GM19452 (cell line): ENCODE data around the gene CLECL1.
"Not testable (repeated sequence)": the region's sequence is repeated elsewhere in the genome, so short reads cannot be mapped to it uniquely, and the experiment has no call there.

Source experiments
- ATAC-seq: cut with Tn5 transposase; IDR thresholded peaks from one replicate; pipeline ENCODE4 v1.9.1; 2021; ENCODE audit not compliant: unreplicated experiment

The CLECL1 gene

DNA sequence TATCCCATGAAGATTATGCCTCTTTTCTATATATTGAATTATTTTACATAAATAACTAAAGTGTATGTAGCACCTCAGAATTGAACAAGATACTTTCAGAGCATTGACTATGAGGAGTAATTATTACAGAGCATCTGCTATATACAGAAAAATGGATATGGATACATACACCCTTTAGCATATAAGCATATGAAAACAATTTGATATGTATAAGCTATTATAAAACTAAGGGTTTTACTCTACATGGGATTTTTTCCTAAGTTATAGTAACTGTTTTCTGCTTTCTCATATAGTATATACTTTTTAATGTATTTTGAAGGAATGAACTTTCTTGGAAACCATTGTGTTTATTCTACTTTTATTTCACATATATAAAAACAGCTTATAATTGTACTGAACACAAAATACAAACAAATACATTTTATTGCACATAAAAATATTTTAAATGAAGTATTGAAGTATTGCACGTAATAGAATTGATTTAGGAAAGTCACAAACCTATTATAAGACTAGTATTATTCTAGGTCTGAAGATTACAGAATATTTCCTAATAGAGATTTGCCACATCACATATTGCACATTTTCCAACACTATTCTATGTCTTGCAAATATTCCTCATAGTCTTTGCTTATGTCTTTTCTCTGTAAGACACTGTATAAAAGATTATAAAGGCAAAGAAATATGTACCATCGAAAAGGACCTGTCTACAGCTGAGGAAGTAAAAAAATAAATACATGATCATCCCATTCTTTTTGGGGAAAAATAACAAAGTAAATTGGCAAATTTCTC lies 19.4 kb upstream of the CLECL1 start:
- ATAC-seq = no peak

DNA sequence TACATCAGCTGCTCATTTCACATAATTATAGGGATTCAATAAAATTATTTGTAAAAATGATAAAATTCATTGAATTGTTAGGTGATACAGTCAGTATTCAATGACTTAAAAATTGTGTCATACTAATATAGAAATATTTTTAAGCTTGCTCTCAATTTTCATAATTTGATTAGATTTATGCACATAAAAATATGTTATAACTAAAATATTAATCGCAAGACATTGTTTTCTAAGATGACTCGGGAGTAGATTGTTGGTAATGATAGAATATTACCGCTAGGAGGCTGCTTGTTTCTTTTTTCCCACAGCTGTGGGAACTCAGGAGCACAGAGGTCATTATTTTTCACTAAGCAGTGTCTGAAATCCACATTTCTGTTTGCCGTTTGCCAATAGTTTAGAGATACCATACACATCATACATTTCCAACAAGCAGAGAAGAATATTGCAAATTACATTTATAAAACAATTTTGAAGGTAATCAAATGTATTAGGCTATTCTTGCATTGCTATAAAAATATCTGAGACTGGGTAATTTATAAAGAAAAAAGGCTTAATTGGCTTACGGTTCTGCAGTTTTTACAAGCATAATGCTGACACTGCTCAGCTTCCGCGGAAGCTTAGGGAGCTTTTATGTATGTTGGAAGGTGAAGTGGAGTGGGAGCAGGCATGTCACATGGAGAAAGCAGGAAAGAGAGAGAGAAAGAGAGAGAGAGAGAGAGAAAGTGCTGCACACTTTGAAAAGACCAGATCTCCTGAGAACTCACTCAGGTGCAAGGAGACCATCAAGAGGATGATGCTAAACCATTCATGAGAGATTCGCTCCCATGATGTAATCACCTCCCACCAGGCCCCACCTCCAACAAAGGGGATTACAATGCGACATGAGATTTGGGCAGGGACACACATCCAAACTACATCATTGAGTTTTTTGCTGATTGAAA lies 18.6 kb upstream of the CLECL1 start:
- peak; percentile 44 for ATAC-seq

DNA sequence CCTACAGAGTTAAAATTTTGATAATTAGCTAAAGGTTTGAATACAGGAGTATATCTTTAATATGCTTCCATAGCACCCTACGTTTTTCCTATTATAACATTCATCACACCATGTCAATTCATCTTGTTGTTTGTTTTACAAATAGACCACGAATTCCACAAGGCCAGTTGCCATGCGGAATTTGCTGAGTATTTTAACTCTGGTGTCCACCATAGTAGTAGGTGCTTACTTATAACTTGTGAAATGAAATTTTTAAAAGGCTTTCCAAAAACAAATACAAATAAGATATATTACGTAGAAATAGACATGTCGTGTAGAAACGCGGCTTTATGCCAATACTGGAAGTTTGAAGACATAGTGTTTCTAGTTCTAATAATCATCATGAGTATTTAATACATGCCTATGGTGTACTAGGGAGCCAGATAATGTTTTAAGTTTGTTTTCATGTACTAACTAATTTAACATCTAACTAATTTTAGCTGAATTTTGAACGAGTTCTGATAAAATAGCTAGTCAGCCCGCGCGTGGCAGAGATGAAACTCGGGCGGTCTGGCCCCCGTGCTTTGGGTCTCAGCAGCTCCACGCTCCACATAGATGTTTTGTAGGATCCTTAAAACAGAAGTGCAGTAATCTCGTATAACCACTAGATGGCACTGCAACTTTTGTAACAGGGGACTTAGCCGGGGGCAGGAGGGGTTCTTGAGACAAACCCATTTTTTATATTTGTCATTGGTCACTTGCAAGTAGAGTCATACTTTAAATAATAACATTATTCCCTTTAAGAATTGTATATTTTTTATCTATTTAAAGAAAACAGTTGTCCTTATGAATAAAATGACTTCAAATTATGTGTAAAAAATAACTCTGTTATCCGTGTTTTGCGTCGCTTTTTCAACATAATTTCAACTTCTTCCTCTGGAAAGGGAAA lies 17.6 kb upstream of the CLECL1 start:
- peak; percentile 61 for ATAC-seq

DNA sequence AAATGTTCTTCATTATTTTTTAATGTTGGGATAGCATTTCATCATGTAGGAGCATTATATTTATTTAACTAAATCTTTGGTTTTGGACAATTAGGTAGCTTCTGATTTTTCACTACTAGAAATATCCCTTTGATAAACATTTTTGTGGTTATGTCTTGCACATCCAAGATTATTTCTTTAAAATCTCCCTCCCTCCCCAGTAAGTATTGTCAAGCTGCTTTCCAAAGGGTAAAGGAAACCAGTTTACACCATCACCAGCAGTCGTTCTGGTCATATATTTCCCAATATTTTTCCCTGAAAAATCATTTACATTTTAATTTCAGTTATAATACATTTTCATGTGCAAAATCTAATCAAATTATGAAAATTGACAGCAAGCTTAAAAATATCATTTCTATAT lies 16.7 kb upstream of the CLECL1 start:
- ATAC-seq = no peak

DNA sequence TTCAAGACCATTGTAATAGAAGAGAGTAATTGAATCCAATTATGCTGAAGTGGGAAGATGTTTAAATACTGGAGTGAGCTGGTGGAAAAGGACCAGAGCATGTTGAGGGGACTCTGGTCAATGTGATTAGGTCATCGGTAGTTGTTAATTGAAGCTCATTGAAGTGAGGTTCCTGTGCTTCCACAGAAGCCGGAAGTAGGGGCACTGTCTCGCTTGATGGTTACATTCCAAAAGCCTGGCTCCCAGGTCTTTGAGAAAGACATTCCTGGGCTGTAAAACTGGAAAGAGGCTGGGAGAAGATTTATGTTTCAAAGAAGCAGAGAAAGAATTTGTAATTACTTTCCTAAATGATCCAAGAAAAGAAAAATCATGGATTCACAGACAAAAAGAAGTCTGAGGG lies 12.3 kb upstream of the CLECL1 start:
- ATAC-seq = no peak

DNA sequence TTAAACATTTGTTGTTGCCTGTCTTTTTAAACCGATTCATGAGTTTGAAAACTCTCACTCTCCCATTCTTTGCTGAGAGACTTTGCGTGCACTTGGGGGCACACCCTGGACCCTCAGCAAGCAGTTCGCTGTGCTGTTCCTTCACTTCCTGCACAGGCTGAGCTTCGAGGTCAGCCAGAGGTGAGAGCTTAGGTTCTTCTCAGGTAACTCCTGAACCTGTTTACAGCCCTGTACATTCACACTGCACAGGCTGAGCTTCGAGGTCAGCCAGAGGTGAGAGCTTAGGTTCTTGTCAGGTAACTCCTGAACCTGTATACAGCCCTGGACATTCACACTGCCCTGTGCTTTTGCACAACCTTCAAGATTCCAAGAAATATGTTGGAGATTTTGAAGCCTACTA lies 9.8 kb upstream of the CLECL1 start:
- no peak for ATAC-seq

DNA sequence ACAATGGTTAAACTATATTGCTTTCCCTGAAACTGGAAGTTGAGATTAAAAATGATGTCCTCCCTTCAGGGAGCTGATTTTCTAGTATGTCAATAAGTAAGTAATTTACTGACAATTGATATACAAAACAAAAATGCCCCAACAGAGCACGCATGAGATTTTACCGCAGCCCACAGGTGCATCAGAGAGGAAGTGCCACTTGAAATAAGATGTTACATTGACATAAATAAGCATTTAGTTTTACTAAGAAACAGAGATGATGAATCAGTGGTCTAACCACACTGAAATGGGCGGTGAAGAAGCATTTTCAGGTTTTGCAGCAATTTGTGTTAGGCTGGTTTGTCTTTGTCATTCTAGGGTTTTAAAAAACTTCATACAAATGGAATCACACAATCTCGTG lies 8.8 kb upstream of the CLECL1 start:
- peak; percentile 75 for ATAC-seq

DNA sequence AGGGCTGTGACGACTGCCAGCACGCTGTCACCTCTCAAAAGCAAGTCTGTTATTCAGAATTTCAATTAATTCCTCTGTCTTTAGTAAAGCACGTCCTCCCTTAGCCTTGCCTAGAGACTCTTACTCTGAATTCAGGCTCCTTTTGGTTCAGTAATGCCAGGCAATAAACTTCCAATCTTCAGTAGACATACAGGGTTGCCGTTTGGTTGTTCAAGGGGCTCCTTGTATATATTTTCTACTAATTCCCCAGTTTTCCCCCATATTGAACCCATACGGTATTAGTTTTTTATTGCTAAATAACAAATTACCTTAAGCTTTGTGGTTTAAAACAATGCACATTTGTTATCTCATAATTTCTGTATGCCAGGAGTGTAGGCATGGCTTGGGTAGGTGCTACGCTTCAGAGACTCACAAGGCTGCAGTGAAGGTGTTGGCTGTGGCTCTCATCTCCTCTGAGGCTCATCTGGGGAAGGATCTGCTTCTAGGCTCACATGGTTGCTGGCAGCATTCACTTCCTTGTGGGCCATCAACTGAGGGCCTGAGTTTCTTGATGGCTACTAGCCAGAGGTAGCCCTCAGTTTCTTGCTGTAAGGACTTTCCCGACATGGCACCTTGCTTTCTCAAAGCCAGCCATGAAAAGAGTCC lies 7.3 kb upstream of the CLECL1 start:
- ATAC-seq = no peak

DNA sequence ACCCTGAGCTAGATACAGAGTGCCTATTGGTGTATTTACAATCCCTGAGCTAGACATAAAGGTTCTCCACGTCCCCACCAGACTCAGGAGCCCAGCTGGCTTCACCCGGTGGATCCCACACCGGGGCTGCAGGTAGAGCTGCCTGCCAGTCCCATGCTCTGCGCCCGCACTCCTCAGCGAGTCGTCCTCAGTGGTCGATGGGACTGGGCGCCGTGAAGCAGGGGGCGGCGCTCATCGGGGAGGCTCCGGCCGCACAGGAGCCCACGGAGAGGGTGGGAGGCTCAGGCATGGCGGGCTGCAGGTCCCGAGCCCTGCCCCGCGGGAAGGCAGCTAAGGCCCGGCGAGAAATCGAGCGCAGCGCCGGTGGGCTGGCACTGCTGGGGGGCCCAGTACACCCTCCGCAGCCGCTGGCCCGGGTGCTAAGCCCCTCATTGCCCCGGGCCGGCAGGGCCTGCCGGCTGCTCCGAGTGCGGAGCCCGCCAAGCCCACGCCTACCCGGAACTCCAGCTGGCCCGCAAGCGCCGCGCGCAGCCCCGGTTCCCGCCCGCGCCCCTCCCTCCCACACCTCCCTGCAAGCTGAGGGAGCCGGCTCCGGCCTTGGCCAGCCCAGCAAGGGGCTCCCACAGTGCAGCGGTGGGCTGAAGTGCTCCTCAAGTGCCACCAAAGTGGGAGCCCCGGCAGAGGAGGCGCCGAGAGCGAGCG lies 6.7 kb upstream of the CLECL1 start:
- not testable (repeated sequence) for ATAC-seq

DNA sequence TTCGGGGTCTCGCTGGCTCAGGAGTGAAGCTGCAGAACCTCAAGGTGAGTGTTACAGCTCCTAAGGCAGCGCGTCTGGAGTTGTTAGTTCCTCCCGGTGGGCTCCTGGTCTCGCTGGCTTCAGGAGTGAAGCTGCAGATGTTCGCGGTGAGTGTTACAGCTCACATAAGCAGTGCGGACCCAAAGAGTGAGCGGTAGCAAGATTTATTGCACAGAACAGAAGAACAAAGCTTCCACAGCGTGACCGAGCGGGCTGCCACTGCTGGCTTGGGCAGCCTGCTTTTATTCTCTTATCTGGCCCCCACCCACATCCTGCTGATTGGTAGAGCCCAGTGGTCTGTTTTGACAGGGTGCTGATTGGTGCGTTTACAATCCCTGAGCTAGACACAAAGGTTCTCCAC lies 6.0 kb upstream of the CLECL1 start:
- ATAC-seq = not testable (repeated sequence)

DNA sequence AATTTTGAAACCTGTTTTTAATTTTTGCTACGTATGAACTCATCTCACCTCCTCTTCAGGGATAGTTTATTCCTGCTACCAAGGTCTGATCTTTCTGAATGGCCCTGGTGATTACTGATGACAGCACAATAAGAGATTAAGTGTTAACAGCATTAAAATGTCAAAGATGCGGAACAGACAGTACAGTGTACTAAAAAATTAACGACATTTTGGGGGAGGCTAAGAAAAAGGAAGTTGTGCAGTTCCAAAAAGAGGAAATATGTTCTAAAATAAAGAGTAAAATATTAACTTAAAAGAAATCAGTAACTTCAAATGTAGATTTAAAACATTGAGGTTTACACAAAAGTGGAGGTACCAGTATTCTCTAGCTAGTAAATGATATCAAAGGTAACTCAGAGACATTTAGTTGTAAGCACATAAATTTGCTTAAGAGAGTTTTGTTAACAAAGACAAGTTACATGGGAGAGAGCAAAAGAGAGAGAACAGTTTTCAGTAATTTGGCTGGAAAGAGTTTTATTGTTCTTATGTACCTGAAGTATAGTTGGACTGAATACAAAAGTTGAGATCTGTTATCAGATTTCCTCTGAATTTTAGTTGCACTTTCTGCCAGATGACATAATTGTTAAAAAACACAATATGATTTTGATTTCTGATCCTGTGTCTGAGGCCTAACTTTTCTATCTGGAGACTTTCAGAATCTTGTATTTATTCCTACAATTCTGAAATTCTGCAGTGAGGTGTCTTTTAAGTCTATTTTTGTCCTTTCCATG lies 4.2 kb upstream of the CLECL1 start:
- ATAC-seq = peak; percentile 31

DNA sequence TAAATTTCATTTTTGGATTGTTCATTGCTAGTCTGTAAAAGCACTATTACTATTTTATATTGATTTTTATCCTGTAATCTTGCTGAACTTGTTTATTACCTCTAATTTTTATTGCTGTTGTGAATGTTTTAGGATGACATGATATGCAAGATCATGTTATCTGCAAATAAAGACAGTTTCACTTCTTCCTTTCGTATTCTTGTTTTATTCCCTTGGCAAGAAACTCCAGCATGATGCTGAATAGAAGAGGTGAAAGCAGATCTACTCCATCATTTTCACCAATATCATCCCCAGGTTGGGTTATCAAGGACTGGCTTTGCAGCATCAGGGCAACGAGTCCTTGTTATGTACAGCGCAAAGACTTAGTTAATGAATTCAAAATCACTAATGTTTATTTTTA lies 2.7 kb upstream of the CLECL1 start:
- ATAC-seq = no peak

DNA sequence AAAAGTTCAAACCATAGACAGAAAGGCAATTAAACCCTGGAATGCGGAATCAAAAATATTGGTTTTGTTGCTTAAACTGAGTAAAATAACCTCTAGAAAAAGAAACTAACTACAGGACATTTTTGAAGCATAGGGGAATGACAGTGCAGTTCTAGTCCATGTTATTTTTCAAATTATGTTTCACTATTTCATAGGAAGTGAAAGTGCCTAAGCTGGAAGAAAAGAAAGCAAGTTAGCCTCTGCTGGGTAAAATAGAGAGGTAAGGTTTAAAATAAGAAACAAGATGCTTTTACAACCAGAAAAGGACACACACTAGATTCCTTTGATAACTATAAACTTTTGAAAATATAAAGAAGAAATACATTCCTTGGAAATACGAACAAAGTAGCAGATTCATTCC lies 1.1 kb downstream of the CLECL1 start:
- no peak for ATAC-seq

DNA sequence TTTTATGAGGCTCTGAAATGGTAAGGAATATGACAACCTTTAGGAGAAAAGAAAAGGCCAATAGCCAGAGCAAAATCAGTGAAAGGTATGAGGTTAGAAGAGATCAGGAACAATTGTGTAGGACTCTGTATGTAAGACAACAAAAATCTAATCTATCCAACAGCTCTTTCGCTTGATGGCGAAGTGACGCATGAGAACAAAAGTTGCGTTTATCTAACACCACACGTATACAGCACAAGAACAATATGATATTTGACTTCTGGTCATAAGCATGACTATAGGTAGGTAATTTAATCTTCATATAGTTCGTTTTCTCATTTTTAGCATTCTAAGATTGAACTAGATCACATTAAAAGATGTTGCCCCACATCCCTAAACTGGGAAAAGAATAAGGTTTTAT lies 1.5 kb downstream of the CLECL1 start:
- ATAC-seq = no peak

DNA sequence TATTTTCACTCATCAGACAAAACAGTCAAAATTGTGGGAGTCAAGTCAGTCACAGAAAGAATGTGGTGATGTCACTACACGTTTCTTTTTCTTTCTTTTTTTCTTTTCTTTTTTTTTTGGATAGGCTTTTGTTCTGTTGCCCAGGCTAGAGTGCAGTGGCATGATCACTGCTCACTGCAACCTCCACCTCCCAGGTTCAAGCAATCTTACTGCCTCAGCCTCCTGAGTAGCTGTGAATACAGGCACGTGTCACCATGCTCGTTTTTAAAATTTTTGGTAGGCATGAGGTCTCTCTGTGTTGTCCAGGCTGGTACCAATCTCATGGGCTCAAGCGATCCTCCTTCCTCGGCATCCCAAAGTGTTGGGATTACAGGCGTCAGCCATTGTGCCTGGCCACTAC lies 2.3 kb downstream of the CLECL1 start:
- no peak for ATAC-seq

DNA sequence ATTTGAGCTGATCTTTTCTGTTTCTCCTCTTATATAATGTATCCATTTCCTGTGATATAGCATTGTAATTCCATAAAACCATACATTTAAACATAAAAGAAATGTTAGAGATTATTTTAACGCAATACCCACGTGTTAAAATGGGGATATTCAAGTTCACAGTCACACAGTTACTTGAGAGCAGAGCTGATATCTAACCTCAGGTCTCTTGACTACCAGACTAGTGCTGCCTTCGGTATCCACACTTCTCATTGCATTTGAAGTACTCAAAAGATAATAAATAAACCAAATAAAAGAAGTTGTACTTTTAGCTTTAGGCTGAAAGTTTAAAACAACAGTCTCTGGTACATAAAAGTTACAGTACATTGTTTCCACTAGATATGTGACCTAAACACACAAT lies 2.9 kb downstream of the CLECL1 start:
- no peak for ATAC-seq

DNA sequence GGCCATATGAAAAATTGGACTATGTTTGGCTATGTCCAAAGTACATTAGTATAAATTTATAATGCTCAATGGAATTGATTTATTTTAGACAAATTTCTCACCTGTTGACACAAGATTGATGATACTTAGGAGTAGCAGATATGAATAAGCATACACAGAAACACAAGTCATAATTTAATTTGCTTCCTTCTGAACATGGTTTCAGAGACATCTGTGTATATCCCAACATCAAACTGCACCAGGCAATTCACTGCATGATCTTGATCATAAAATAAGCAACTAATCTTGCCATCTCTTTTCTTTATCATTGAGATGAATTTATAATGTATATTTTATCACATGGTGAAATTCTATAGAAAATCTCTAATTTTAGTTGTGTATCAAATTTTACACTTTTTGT lies 3.8 kb downstream of the CLECL1 start:
- no peak for ATAC-seq

DNA sequence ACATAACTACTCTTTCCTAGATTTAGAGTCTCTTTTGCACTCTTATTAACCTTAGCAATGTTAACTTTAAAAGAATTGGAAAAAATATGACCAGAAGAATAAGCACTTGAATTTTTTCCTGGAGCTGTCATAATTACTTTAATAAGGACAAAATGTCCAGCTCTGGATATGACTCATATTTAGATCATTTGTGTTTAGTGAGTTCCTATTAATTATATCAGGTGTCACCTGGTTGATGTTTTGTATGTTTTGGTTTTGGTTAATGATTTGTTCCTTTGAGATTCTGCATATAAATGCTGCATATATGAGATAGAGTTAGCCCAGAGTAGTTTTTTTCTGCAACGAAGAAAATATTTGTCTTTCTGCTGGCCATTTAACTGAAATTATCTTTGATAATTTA lies 5.1 kb downstream of the CLECL1 start:
- ATAC-seq = no peak

DNA sequence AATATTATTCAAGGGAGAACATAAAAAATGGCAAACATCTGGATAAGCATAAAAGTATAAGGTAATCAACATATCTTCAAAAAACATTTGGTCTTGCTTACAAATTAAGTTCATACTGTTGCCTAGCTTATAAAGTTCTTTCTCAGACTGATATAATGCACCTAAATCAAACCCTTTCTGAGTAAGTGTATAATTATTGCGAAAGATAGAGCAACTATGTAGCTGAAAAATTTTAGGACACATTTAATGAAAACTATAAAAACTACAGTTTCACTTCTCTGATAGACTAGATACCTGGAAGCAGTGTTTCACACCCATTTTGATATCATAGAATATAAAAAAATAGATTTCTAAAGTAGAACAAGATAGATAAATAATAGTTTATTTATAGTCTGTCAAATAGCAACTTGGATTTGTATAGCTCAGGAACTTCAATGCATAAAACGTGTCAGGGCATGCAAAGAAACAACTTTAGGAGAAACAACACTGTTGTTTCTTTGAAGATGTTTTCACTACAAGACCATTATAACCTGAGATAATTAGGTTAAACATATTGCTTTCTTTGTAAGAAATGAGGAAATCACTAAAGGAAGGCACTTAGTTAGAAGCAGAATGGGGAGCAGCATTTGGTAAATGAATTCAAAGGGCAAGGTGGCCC lies 7.6 kb downstream of the CLECL1 start:
- no peak for ATAC-seq
